ENCODE measurements around the gene LYST. TPM values are rescaled to one million over a fixed set of nuclear protein-coding genes. Genes with fewer than 3 reads are reported as not detected.
"Not testable (repeated sequence)": the region's sequence is repeated elsewhere in the genome, so short reads cannot be mapped to it uniquely, and the experiment has no call there.

Gene LYST
- total RNA-seq (10 to 100 TPM; 12.3 to 48.0 (median 21.2) TPM), polyA plus RNA-seq (10 to 100 TPM in 2 of 3 donors, 1 to 10 TPM in 1; 6.7 to 20.1 (median 10.5) TPM)
- long read RNA-seq, donor 1, result 0 reads
- long read RNA-seq, donor 2, result 0 reads
- long read RNA-seq, donor 3, partial matches to known transcripts, result 0 of 1 reads
- long read RNA-seq, donor 3, other reads (novel, unspliced or antisense), result 0 of 1 reads
- long read RNA-seq, donor 4, partial matches to known transcripts, result 3 of 7 reads
- long read RNA-seq, donor 4, other reads (novel, unspliced or antisense), result 4 of 7 reads
- long read RNA-seq, donor 5, partial matches to known transcripts, result 0 of 9 reads
- long read RNA-seq, donor 5, other reads (novel, unspliced or antisense), result 8 of 9 reads
- long read RNA-seq, donor 6, partial matches to known transcripts, result 4 of 10 reads
- long read RNA-seq, donor 6, other reads (novel, unspliced or antisense), result 6 of 10 reads
- long read RNA-seq, donor 7, result 0 reads
- long read RNA-seq, donor 8, result 0 reads
- long read RNA-seq, donor 9, partial matches to known transcripts, result 0 of 1 reads
- long read RNA-seq, donor 9, other reads (novel, unspliced or antisense), result 0 of 1 reads
- long read RNA-seq, donor 10, result 0 reads

- TF ChIP-seq CTCF (IDR thresholded peaks at IDR 0.05), result peak in 5 of 6 experiments; percentile 35 to 59 (median 50)
- peak in 1 of 2 donors; percentile 8 for TF ChIP-seq POLR2A (IDR thresholded peaks at IDR 0.05)
- 0 to 1% (median 0%) methylated on average over 13 to 71 of the region's 71 CpGs for WGBS, 4 donors
- Histone ChIP-seq H3K4me1 (replicated peaks in 1 of 2) (peaks cover 11 to 46% of the 10 kb centered on the region in 2 donors), H3K4me3 (peak within 1 kb of the TSS; percentile 69 to 96 (median 80)), H3K27me3 (no peaks in the 10 kb centered on the region), H3K9me3 (replicated peaks in 1 of 3) (no peaks in the 10 kb centered on the region), H3K27ac (peak within 1 kb of the TSS; percentile 89 to 94 (median 91)), H3K36me3 (replicated peaks in 1 of 2) (no peaks in the 10 kb centered on the region)
- peak; percentile 46 to 79 (median 63) for DNase-seq
- intact Hi-C loops (cut with DNase I), result loop anchor here in 1 of 2 donors (5.0 kb wide), 1 partner anchor 106 kb away; no protein-coding TSS in a partner anchor
Measured at GRCh38 chr1:235866205-235866912, at the start of gene LYST. Gene LYST (minus strand): TSS chr1:235866906. CDS start chr1:235830417, 36,489 bp downstream.

DNA sequence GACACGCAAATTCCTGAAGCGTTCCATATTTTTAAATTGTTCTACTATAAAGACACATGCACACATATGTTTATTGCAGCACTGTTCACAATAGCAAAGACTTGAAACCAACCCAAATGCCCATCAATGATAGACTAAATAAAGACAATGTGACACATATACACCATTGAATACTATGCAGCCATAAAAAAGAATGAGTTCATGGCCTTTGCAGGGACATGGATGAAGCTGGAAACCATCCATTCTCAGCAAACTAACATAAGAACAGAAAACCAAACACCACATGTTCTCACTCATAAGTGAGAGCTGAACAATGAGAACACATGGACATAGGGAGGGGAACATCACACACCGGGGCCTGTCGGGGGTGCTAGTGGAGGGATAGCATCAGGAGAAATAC, 48.8 kb upstream of the LYST start:
- H3K4me3 ChIP-seq; DNase-seq; H3K27me3 ChIP-seq; H3K36me3 ChIP-seq (replicated peaks in 1 of 2); H3K27ac ChIP-seq; intact Hi-C loops (cut with DNase I); H3K9me3 ChIP-seq (replicated peaks in 1 of 3): not testable (repeated sequence)
- WGBS, 4 donors, result 91 to 96% (median 93%) methylated on average over 4 of the region's 4 CpGs
- H3K4me1 ChIP-seq (replicated peaks in 1 of 2), result peaks cover 10 to 17% of the 10 kb centered on the region in 2 donors

DNA sequence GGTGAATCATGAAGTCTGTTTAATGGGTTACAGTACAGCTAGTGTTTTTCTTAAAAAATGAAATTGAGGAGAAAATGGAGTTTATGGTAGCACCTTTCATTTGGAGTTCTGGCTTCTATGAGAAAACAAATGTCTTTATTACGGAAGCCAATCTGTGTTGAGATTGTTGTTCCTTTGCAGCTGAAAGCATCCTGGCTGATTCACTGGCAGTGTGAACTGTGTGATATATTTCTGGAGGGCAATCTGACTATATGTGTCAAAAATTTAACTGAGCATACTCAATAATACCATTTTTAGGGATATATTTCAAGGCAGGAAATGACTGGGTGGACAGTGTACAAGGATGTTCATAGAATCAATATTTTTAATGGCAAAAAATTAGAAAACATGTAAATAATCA, 46.6 kb upstream of the LYST start:
- no peak for TF ChIP-seq CTCF (IDR thresholded peaks at IDR 0.05)
- TF ChIP-seq POLR2A (IDR thresholded peaks at IDR 0.05), result no peak
- no peaks in the 10 kb centered on the region for H3K9me3 ChIP-seq (replicated peaks in 1 of 3)
- DNase-seq, result no peak
- no peaks in the 10 kb centered on the region for H3K36me3 ChIP-seq (replicated peaks in 1 of 2)
- no peak overlapping the region for H3K27ac ChIP-seq
- intact Hi-C loops (cut with DNase I), result no loop called here
- WGBS, 4 donors, result 96 to 100% (median 99%) methylated on average over 1 of the region's 1 CpG
- H3K27me3 ChIP-seq, result no peaks in the 10 kb centered on the region
- H3K4me3 ChIP-seq, result no peak overlapping the region
- peaks cover 10 to 23% of the 10 kb centered on the region in 2 donors for H3K4me1 ChIP-seq (replicated peaks in 1 of 2)

DNA sequence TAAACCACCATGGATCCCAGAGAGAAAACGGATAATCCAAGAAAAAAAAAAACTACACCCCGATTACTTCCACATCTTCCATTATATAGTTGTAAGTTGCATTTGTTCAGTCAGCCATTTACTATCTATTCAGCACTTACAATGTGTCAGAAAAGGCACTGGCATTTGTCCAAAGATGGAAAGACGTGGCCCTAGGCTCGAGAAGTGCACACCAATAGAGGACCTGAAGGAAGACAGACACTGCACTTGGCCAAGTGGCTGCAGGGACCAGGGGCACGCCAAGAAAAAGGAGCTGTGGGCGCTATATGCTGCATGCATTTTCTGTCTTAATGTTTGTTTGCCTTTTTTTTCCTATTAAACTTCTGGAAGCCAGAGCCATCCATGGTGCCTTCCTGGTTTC, 45.2 kb upstream of the LYST start:
- no peaks in the 10 kb centered on the region for H3K9me3 ChIP-seq (replicated peaks in 1 of 3)
- WGBS, 4 donors, result 82 to 87% (median 85%) methylated on average over 6 of the region's 6 CpGs
- no peaks in the 10 kb centered on the region for H3K36me3 ChIP-seq (replicated peaks in 1 of 2)
- no peak for DNase-seq
- no peaks in the 10 kb centered on the region for H3K27me3 ChIP-seq
- H3K4me1 ChIP-seq (replicated peaks in 1 of 2), result peaks cover 5 to 13% of the 10 kb centered on the region in 2 donors
- no peak overlapping the region for H3K4me3 ChIP-seq
- H3K27ac ChIP-seq, result no peak overlapping the region
- intact Hi-C loops (cut with DNase I), result no loop called here
- no peak for TF ChIP-seq CTCF (IDR thresholded peaks at IDR 0.05)
- TF ChIP-seq POLR2A (IDR thresholded peaks at IDR 0.05), result no peak
